HG03280 (cell line): ENCODE results near the gene PAX9.
"Not testable (repeated sequence)": the region's sequence is repeated elsewhere in the genome, so short reads cannot be mapped to it uniquely, and the experiment has no call there.

Experiments
- ATAC-seq: cut with Tn5 transposase; IDR thresholded peaks from one replicate; pipeline ENCODE4 v1.9.1; 2021; ENCODE audit warnings: mild to moderate bottlenecking, moderate library complexity; ENCODE audit not compliant: unreplicated experiment

Gene PAX9

GRCh38 chr14:36671149-36671548, 9.5 kb downstream of the PAX9 start:
- no peak for ATAC-seq

- ATAC-seq: no peak
Measured at GRCh38 chr14:36672095-36672494, 10.4 kb downstream of the PAX9 start.

- ATAC-seq: no peak
Measured at GRCh38 chr14:36674659-36675058, 13.0 kb downstream of the PAX9 start.

- ATAC-seq: no peak
Measured at GRCh38 chr14:36675581-36675980, 13.9 kb downstream of the PAX9 start.

- no peak for ATAC-seq
Measured at GRCh38 chr14:36676236-36676635, 14.6 kb downstream of the PAX9 start.

GRCh38 chr14:36682338-36682737, 20.7 kb downstream of the PAX9 start:
- no peak for ATAC-seq

- no peak for ATAC-seq
Measured at GRCh38 chr14:36683083-36683724, 21.5 kb downstream of the PAX9 start.

- ATAC-seq: no peak
Measured at GRCh38 chr14:36684946-36685345, 23.3 kb downstream of the PAX9 start.

- no peak for ATAC-seq
Measured at GRCh38 chr14:36690311-36691040, 28.8 kb downstream of the PAX9 start.

- ATAC-seq: not testable (repeated sequence)
Measured at GRCh38 chr14:36699420-36699819, 37.8 kb downstream of the PAX9 start.

GRCh38 chr14:36700651-36701050, 39.0 kb downstream of the PAX9 start:
- no peak for ATAC-seq

GRCh38 chr14:36701132-36701531, 39.5 kb downstream of the PAX9 start:
- ATAC-seq: no peak

- no peak for ATAC-seq
Measured at GRCh38 chr14:36702474-36702873, 40.8 kb downstream of the PAX9 start.

- no peak for ATAC-seq
Measured at GRCh38 chr14:36707570-36707969, 45.9 kb downstream of the PAX9 start.

GRCh38 chr14:36713960-36714703, 52.5 kb downstream of the PAX9 start:
- ATAC-seq: no peak

GRCh38 chr14:36716614-36717184, 55.0 kb downstream of the PAX9 start:
- no peak for ATAC-seq

GRCh38 chr14:36717363-36717762, 55.7 kb downstream of the PAX9 start:
- ATAC-seq: no peak

- no peak for ATAC-seq
Measured at GRCh38 chr14:36718216-36718615, 56.6 kb downstream of the PAX9 start.

GRCh38 chr14:36719823-36720222, 58.2 kb downstream of the PAX9 start:
- ATAC-seq: no peak

GRCh38 chr14:36720657-36721056, 59.0 kb downstream of the PAX9 start:
- no peak for ATAC-seq

- ATAC-seq: no peak
Measured at GRCh38 chr14:36721877-36722276, 60.2 kb downstream of the PAX9 start.

- no peak for ATAC-seq
Measured at GRCh38 chr14:36723530-36723929, 61.9 kb downstream of the PAX9 start.
